Astrocyte of the spinal cord (primary cell): ENCODE data around the gene CTIF.

ENCODE experiments used
- DNase-seq: peaks from one replicate; pipeline ENCODE4 v3.0.0; 2011; ENCODE audit warnings: low read depth, low spot score
- H3K4me3 ChIP-seq: 2 replicates; pipeline ENCODE4 v1.5.1; 2011; ENCODE audit warnings: low read depth, mild to moderate bottlenecking, low read length, moderate library complexity
- in situ Hi-C: cut with HindIII; loops from 2 replicates; pipeline ENCODE4 v1.10.0; 2017; ENCODE audit warnings: low sequenced_read_pairs
- TF ChIP-seq, protein P1 (sequence below): IDR thresholded peaks from 2 replicates; pipeline ENCODE4 v1.5.1; 2012; ENCODE audit warnings: low read depth, mild to moderate bottlenecking, low read length, inconsistent platforms

CTIF gene

DNA sequence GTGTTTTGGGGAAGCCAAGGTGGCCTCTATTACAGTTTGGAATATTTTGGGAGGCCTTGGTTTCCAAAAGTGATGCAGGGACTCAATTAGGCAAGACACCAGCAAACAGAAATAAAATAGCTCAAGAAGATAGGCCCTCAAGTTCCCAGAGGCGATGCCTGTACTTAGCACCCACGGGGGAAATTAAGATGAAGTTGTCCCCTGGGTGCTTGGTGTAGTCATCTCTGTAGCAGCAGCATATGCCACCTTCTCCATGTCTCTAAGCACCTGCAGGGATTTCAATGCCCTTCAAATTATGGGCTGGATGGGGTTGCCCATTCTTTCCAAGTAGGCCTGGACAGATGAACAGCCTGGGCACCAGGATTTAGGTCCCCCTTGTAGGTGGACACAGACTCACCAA lies 185.0 kb downstream of the CTIF start:
- H3K4me3 ChIP-seq = no peak overlapping the region
- DNase-seq = no peak
- TF ChIP-seq, protein P1, sequence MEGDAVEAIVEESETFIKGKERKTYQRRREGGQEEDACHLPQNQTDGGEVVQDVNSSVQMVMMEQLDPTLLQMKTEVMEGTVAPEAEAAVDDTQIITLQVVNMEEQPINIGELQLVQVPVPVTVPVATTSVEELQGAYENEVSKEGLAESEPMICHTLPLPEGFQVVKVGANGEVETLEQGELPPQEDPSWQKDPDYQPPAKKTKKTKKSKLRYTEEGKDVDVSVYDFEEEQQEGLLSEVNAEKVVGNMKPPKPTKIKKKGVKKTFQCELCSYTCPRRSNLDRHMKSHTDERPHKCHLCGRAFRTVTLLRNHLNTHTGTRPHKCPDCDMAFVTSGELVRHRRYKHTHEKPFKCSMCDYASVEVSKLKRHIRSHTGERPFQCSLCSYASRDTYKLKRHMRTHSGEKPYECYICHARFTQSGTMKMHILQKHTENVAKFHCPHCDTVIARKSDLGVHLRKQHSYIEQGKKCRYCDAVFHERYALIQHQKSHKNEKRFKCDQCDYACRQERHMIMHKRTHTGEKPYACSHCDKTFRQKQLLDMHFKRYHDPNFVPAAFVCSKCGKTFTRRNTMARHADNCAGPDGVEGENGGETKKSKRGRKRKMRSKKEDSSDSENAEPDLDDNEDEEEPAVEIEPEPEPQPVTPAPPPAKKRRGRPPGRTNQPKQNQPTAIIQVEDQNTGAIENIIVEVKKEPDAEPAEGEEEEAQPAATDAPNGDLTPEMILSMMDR = no peak
- in situ Hi-C loops = no loop called here

DNA sequence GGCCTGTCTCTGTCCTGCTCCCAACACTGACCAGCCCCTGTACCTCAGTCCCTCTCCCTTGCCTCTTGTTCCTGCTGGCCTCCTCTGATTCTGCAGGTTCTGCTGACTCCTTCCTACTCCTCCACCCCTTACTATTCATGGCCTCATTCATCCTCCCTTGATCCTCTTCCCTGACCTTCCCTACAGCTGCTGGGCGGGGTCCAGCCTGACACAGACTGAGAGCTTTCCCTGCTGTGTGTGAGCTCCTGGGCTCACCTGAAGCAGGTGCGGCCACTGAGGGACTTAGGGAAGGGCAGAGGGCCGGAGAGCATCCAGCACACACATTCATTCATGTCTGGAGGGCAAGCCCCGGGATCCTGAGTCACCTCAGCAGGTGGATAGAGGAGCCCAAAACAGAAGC lies 185.6 kb downstream of the CTIF start:
- H3K4me3 ChIP-seq = no peak overlapping the region
- TF ChIP-seq, protein P1 = no peak
- DNase-seq = no peak
- in situ Hi-C loops = no loop called here

GRCh38 chr18:48724939-48725338 lies 186.1 kb downstream of the CTIF start:
- no peak overlapping the region for H3K4me3 ChIP-seq
- in situ Hi-C loops = no loop called here
- TF ChIP-seq, protein P1 = no peak
- no peak for DNase-seq

DNA sequence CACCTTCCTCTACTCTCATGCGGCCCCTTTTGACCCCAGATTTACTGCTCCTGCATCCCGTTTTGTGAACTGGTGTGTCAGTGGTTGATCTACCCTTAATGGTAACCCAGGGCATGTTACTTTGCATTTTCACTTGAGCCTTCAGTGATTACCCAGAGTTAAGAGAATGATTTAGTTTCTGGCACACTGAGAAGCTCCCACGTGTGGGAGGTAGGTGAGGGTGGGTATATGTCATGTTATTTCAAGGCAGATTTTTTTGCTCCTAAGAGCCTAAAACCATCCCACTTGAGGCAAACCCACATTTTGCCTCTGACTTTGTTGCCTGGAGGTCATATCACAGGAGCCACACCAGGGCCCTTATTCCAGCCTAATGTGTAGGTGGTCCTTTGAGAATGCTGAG lies 186.7 kb downstream of the CTIF start:
- DNase-seq = no peak
- in situ Hi-C loops = no loop called here
- H3K4me3 ChIP-seq = no peak overlapping the region
- TF ChIP-seq, protein P1 = no peak

DNA sequence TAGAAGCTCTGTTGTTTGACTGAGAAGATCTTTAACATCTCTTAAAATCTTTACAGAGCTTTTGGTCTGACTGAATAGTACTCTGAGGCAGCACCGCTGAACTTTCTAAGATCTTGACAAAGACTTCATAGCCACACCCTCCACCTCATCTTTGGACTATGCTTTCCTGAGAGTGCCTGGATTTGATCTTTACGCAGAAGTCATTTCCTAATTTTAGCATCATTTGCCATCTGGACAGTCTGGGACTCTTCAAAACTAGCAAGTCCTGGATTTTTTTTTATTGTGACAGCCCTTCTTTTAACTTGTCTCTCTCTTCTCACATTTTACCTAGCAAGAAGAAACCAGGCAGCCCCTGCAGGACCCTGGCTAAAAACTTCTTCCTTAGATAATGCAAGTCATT lies 188.8 kb downstream of the CTIF start:
- no peak overlapping the region for H3K4me3 ChIP-seq
- no peak for DNase-seq
- TF ChIP-seq, protein P1 = no peak
- in situ Hi-C loops = no loop called here

DNA sequence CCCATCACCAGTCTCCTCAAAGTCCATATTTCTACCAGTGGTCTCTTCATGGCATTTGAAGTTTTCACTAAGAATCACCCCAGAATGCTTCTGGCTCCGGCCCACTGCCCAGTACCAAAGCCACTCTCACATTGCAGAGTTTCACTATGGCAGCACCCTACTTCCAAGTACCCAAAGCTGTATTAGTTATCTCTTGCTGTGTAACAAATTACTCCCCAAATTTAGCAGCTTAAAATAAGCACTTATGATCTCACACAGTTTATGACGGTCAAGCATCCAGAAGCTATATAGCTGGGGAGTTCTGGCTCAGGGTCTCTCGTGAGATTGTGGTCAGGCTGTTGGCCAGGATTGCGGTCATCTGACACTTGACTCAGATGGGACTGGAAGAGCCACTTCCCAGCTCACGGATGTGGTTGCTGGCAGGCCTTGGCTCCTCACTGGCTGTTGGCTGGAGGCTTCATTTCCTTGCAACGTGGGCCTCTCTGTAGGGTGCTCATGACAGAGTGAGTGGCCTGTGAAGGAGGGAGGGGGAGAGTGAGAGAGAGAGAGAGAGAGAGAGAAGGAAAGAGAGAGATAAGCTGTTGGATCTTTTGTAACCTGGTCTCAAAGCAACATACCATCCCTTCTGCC lies 189.5 kb downstream of the CTIF start:
- DNase-seq = peak; percentile 99
- H3K4me3 ChIP-seq = no peak overlapping the region
- in situ Hi-C loops = no loop called here
- TF ChIP-seq, protein P1 = no peak
